Measurements from ENCODE around the gene MYLIP.

MYLIP gene

GRCh38 chr6:16128759-16129622 lies at the start of gene MYLIP:
MYLIP (plus strand) TSS chr6:16129086; CDS start chr6:16129323, 237 bp downstream.
- Mint-ChIP-seq H3K4me3 (peak within 1 kb of the TSS; percentile 94), H3K4me1 (peaks cover 18% of the 10 kb centered on the region)

GRCh38 chr6:16079354-16079753 lies 49.5 kb upstream of the MYLIP start:
- no peak for ATAC-seq (ENCODE audit: low read depth)
- Mint-ChIP-seq H3K9me3 (no peaks in the 10 kb centered on the region), H3K4me1 (peaks cover 14% of the 10 kb centered on the region), H3K36me3 (no peaks in the 10 kb centered on the region), H3K27ac (no peak overlapping the region), H3K4me3 (no peak overlapping the region), H3K27me3 (peaks cover 5% of the 10 kb centered on the region)
- no peak for DNase-seq (ENCODE audit: low spot score in 2 of 2)

More at GRCh38 chr6:16128759-16129622, at the start of gene MYLIP:
- H3K27ac Mint-ChIP-seq = peak within 1 kb of the TSS; percentile 98
- no peaks in the 10 kb centered on the region for H3K9me3 Mint-ChIP-seq
- H3K27me3 Mint-ChIP-seq = no peaks in the 10 kb centered on the region
- peaks cover 9% of the 10 kb centered on the region for H3K36me3 Mint-ChIP-seq
- DNase-seq (ENCODE audit: low spot score in 2 of 2) (peak; percentile 95 to 97), ATAC-seq (ENCODE audit: low read depth) (peak; percentile 77)

- peaks cover 3% of the 10 kb centered on the region for H3K27me3 Mint-ChIP-seq
- no peak for ATAC-seq (ENCODE audit: low read depth)
- H3K9me3 Mint-ChIP-seq = no peaks in the 10 kb centered on the region
- H3K4me1 Mint-ChIP-seq = peaks cover 14% of the 10 kb centered on the region
- no peak overlapping the region for H3K4me3 Mint-ChIP-seq
- no peak for DNase-seq (ENCODE audit: low spot score in 2 of 2)
- H3K36me3 Mint-ChIP-seq = no peaks in the 10 kb centered on the region
- H3K27ac Mint-ChIP-seq = no peak overlapping the region
Observed at GRCh38 chr6:16080204-16080603, 48.7 kb upstream of the MYLIP start.

GRCh38 chr6:16081326-16081725 lies 47.6 kb upstream of the MYLIP start:
- no peaks in the 10 kb centered on the region for H3K9me3 Mint-ChIP-seq
- H3K4me1 Mint-ChIP-seq = peaks cover 14% of the 10 kb centered on the region
- DNase-seq (ENCODE audit: low spot score in 2 of 2) (no peak), ATAC-seq (ENCODE audit: low read depth) (no peak)
- H3K36me3 Mint-ChIP-seq = no peaks in the 10 kb centered on the region
- no peak overlapping the region for H3K27ac Mint-ChIP-seq
- peaks cover 5% of the 10 kb centered on the region for H3K27me3 Mint-ChIP-seq
- H3K4me3 Mint-ChIP-seq = no peak overlapping the region

- peaks cover 14% of the 10 kb centered on the region for H3K4me1 Mint-ChIP-seq
- H3K4me3 Mint-ChIP-seq = no peak overlapping the region
- no peaks in the 10 kb centered on the region for H3K36me3 Mint-ChIP-seq
- H3K9me3 Mint-ChIP-seq = no peaks in the 10 kb centered on the region
- DNase-seq (ENCODE audit: low spot score in 2 of 2) = no peak
- H3K27me3 Mint-ChIP-seq = peaks cover 5% of the 10 kb centered on the region
- ATAC-seq (ENCODE audit: low read depth) = no peak
- no peak overlapping the region for H3K27ac Mint-ChIP-seq
Observed at GRCh38 chr6:16082361-16082760, 46.5 kb upstream of the MYLIP start.

- no peaks in the 10 kb centered on the region for H3K4me1 Mint-ChIP-seq
- no peak for ATAC-seq (ENCODE audit: low read depth)
- no peaks in the 10 kb centered on the region for H3K9me3 Mint-ChIP-seq
- no peak overlapping the region for H3K4me3 Mint-ChIP-seq
- peaks cover 3% of the 10 kb centered on the region for H3K27me3 Mint-ChIP-seq
- H3K27ac Mint-ChIP-seq = no peak overlapping the region
- H3K36me3 Mint-ChIP-seq = no peaks in the 10 kb centered on the region
- DNase-seq (ENCODE audit: low spot score in 2 of 2) = no peak
Observed at GRCh38 chr6:16086965-16087364, 41.9 kb upstream of the MYLIP start.

GRCh38 chr6:16087386-16087785 lies 41.5 kb upstream of the MYLIP start:
- no peak for ATAC-seq (ENCODE audit: low read depth)
- H3K27me3 Mint-ChIP-seq = peaks cover 3% of the 10 kb centered on the region
- H3K36me3 Mint-ChIP-seq = no peaks in the 10 kb centered on the region

GRCh38 chr6:16088409-16088808 lies 40.5 kb upstream of the MYLIP start:
- no peak overlapping the region for H3K4me3 Mint-ChIP-seq
- H3K27me3 Mint-ChIP-seq = peaks cover 5% of the 10 kb centered on the region
- H3K36me3 Mint-ChIP-seq = peaks cover 2% of the 10 kb centered on the region
- no peak overlapping the region for H3K27ac Mint-ChIP-seq
- no peak for DNase-seq (ENCODE audit: low spot score in 2 of 2)
- H3K4me1 Mint-ChIP-seq = no peaks in the 10 kb centered on the region
- H3K9me3 Mint-ChIP-seq = no peaks in the 10 kb centered on the region
- ATAC-seq (ENCODE audit: low read depth) = no peak

More at GRCh38 chr6:16087386-16087785, 41.5 kb upstream of the MYLIP start:
- Mint-ChIP-seq H3K27ac (no peak overlapping the region), H3K9me3 (no peaks in the 10 kb centered on the region), H3K4me1 (no peaks in the 10 kb centered on the region), H3K4me3 (no peak overlapping the region)
- no peak for DNase-seq (ENCODE audit: low spot score in 2 of 2)

- no peak for ATAC-seq (ENCODE audit: low read depth)
- no peak for DNase-seq (ENCODE audit: low spot score in 2 of 2)
- Mint-ChIP-seq H3K36me3 (peaks cover 2% of the 10 kb centered on the region), H3K4me1 (no peaks in the 10 kb centered on the region), H3K4me3 (no peak overlapping the region), H3K27ac (no peak overlapping the region), H3K9me3 (no peaks in the 10 kb centered on the region), H3K27me3 (peaks cover 5% of the 10 kb centered on the region)
Observed at GRCh38 chr6:16089232-16090062, 39.4 kb upstream of the MYLIP start.

GRCh38 chr6:16090452-16090851 lies 38.4 kb upstream of the MYLIP start:
- peaks cover 2% of the 10 kb centered on the region for H3K36me3 Mint-ChIP-seq
- H3K27ac Mint-ChIP-seq = no peak overlapping the region
- ATAC-seq (ENCODE audit: low read depth) (no peak), DNase-seq (ENCODE audit: low spot score in 2 of 2) (no peak)
- no peaks in the 10 kb centered on the region for H3K4me1 Mint-ChIP-seq
- H3K27me3 Mint-ChIP-seq = peaks cover 5% of the 10 kb centered on the region
- no peak overlapping the region for H3K4me3 Mint-ChIP-seq
- no peaks in the 10 kb centered on the region for H3K9me3 Mint-ChIP-seq

GRCh38 chr6:16090920-16091319 lies 38.0 kb upstream of the MYLIP start:
- ATAC-seq (ENCODE audit: low read depth) = no peak
- H3K4me3 Mint-ChIP-seq = no peak overlapping the region
- DNase-seq (ENCODE audit: low spot score in 2 of 2) = no peak
- H3K27ac Mint-ChIP-seq = no peak overlapping the region
- peaks cover 2% of the 10 kb centered on the region for H3K36me3 Mint-ChIP-seq
- H3K9me3 Mint-ChIP-seq = no peaks in the 10 kb centered on the region
- no peaks in the 10 kb centered on the region for H3K4me1 Mint-ChIP-seq
- H3K27me3 Mint-ChIP-seq = peaks cover 3% of the 10 kb centered on the region

GRCh38 chr6:16092140-16092539 lies 36.7 kb upstream of the MYLIP start:
- peaks cover 3% of the 10 kb centered on the region for H3K27me3 Mint-ChIP-seq
- no peak overlapping the region for H3K4me3 Mint-ChIP-seq
- H3K27ac Mint-ChIP-seq = no peak overlapping the region
- H3K9me3 Mint-ChIP-seq = no peaks in the 10 kb centered on the region
- no peak for ATAC-seq (ENCODE audit: low read depth)
- no peak for DNase-seq (ENCODE audit: low spot score in 2 of 2)
- no peaks in the 10 kb centered on the region for H3K4me1 Mint-ChIP-seq
- peaks cover 2% of the 10 kb centered on the region for H3K36me3 Mint-ChIP-seq

GRCh38 chr6:16092990-16093389 lies 35.9 kb upstream of the MYLIP start:
- no peak for DNase-seq (ENCODE audit: low spot score in 2 of 2)

GRCh38 chr6:16095180-16095579 lies 33.7 kb upstream of the MYLIP start:
- peaks cover 4% of the 10 kb centered on the region for H3K36me3 Mint-ChIP-seq
- ATAC-seq (ENCODE audit: low read depth) = no peak
- peaks cover 2% of the 10 kb centered on the region for H3K27me3 Mint-ChIP-seq
- no peak overlapping the region for H3K4me3 Mint-ChIP-seq
- no peak for DNase-seq (ENCODE audit: low spot score in 2 of 2)
- peaks cover 5% of the 10 kb centered on the region for H3K9me3 Mint-ChIP-seq
- H3K27ac Mint-ChIP-seq = no peak overlapping the region
- H3K4me1 Mint-ChIP-seq = no peaks in the 10 kb centered on the region

More at GRCh38 chr6:16092990-16093389, 35.9 kb upstream of the MYLIP start:
- Mint-ChIP-seq H3K4me3 (no peak overlapping the region), H3K9me3 (no peaks in the 10 kb centered on the region), H3K27me3 (peaks cover 3% of the 10 kb centered on the region), H3K4me1 (no peaks in the 10 kb centered on the region), H3K27ac (no peak overlapping the region), H3K36me3 (peaks cover 2% of the 10 kb centered on the region)
- ATAC-seq (ENCODE audit: low read depth) = no peak

All from memory B cell (primary cell).